ENCODE results near the gene HIC1. TPM values are rescaled to one million over a fixed set of nuclear protein-coding genes. Genes with fewer than 3 reads are reported as not detected.

HIC1 gene
- total RNA-seq, 1 donor from 2014 or later: 0.72 TPM

GRCh38 chr17:2034806-2035540 is 19.9 kb upstream of the HIC1 start:
- no peak for TF ChIP-seq CTCF (IDR thresholded peaks at IDR 0.05; ENCODE audit: unreplicated experiment)
- peaks cover 14% of the 10 kb centered on the region for H3K36me3 Mint-ChIP-seq (ENCODE audit: low read depth, unreplicated experiment)
- no peak overlapping the region for H3K4me3 Mint-ChIP-seq (ENCODE audit: unreplicated experiment)
- no peaks in the 10 kb centered on the region for H3K9me3 Mint-ChIP-seq (ENCODE audit: unreplicated experiment)
- no peak for DNase-seq (ENCODE audit: low spot score)
- peaks cover 5% of the 10 kb centered on the region for H3K4me1 Mint-ChIP-seq (ENCODE audit: unreplicated experiment)
- H3K27ac Mint-ChIP-seq (ENCODE audit: unreplicated experiment): no peak overlapping the region
- H3K27me3 Mint-ChIP-seq (ENCODE audit: unreplicated experiment): peaks cover 2% of the 10 kb centered on the region

- H3K4me1 Mint-ChIP-seq (ENCODE audit: unreplicated experiment): peaks cover 3% of the 10 kb centered on the region
- peaks cover 14% of the 10 kb centered on the region for H3K36me3 Mint-ChIP-seq (ENCODE audit: low read depth, unreplicated experiment)
- no peaks in the 10 kb centered on the region for H3K9me3 Mint-ChIP-seq (ENCODE audit: unreplicated experiment)
- no peak for DNase-seq (ENCODE audit: low spot score)
- H3K27ac Mint-ChIP-seq (ENCODE audit: unreplicated experiment): no peak overlapping the region
- peaks cover 5% of the 10 kb centered on the region for H3K27me3 Mint-ChIP-seq (ENCODE audit: unreplicated experiment)
- peak overlapping the region; percentile 51 for H3K4me3 Mint-ChIP-seq (ENCODE audit: unreplicated experiment)
- TF ChIP-seq CTCF (IDR thresholded peaks at IDR 0.05; ENCODE audit: unreplicated experiment): no peak
These were observed 19.1 kb upstream of the HIC1 start for GRCh38 chr17:2035541-2036488.

- Mint-ChIP-seq H3K4me1 (ENCODE audit: unreplicated experiment) (peaks cover 8% of the 10 kb centered on the region), H3K27me3 (ENCODE audit: unreplicated experiment) (peaks cover 10% of the 10 kb centered on the region), H3K4me3 (ENCODE audit: unreplicated experiment) (no peak overlapping the region), H3K27ac (ENCODE audit: unreplicated experiment) (no peak overlapping the region), H3K36me3 (ENCODE audit: low read depth, unreplicated experiment) (peaks cover 15% of the 10 kb centered on the region), H3K9me3 (ENCODE audit: unreplicated experiment) (no peaks in the 10 kb centered on the region)
- no peak for TF ChIP-seq CTCF (IDR thresholded peaks at IDR 0.05; ENCODE audit: unreplicated experiment)
- DNase-seq (ENCODE audit: low spot score): no peak
These were observed 17.7 kb upstream of the HIC1 start for GRCh38 chr17:2037155-2037554.

GRCh38 chr17:2040219-2040827 is 14.6 kb upstream of the HIC1 start:
- Mint-ChIP-seq H3K4me1 (ENCODE audit: unreplicated experiment) (peaks cover 22% of the 10 kb centered on the region), H3K4me3 (ENCODE audit: unreplicated experiment) (peak overlapping the region; percentile 80), H3K9me3 (ENCODE audit: unreplicated experiment) (no peaks in the 10 kb centered on the region), H3K27me3 (ENCODE audit: unreplicated experiment) (peaks cover 12% of the 10 kb centered on the region), H3K27ac (ENCODE audit: unreplicated experiment) (peak overlapping the region; percentile 90), H3K36me3 (ENCODE audit: low read depth, unreplicated experiment) (peaks cover 31% of the 10 kb centered on the region)
- TF ChIP-seq CTCF (IDR thresholded peaks at IDR 0.05; ENCODE audit: unreplicated experiment): no peak
- DNase-seq (ENCODE audit: low spot score): no peak
